GM21360 (cell line): ENCODE measurements around the gene PGA3.
"Not testable (repeated sequence)": the region's sequence is repeated elsewhere in the genome, so short reads cannot be mapped to it uniquely, and the experiment has no call there.

Experiments used
- ATAC-seq: cut with Tn5 transposase; IDR thresholded peaks from one replicate; pipeline ENCODE4 v1.9.1; 2021; ENCODE audit warnings: mild to moderate bottlenecking, moderate library complexity; ENCODE audit not compliant: unreplicated experiment

Gene PGA3

DNA sequence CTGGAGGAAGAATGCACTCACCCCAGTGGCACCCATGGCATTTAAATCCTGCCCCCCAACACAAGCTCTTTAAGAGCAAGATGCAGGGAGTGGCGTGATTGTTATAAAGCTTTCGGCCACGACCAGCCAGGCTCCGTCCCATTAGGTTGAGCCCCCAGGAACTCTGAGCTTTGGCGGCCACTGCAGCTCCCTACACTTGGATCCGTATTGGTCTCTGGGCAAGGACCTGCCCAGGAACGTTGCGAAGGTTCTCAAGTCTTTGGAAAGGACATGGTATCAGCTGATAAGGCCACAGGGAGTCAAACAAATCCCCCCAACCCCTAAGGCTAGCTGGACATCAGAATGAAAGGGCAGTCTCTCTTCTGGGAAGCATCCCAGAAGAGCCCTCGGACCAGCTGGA lies 32.7 kb upstream of the PGA3 start:
- no peak for ATAC-seq

DNA sequence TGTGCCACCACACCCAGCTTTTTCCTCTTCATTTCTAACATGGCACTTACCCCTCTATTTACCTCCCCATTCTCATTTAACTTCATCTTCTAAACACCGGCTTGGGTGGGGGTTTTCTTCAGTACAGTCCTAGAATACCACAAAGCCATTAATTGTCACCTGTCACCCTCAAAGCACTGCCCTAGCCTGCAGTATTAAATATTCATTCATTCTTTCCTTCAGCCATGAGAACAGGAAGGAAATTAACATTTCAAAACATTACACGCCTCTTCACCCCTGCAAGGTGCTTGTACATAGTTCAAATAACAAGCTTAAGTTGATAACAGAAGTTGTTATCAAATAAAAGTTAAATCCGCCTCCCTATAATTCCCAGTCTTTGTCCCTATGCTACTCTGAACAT lies 31.4 kb upstream of the PGA3 start:
- no peak for ATAC-seq

DNA sequence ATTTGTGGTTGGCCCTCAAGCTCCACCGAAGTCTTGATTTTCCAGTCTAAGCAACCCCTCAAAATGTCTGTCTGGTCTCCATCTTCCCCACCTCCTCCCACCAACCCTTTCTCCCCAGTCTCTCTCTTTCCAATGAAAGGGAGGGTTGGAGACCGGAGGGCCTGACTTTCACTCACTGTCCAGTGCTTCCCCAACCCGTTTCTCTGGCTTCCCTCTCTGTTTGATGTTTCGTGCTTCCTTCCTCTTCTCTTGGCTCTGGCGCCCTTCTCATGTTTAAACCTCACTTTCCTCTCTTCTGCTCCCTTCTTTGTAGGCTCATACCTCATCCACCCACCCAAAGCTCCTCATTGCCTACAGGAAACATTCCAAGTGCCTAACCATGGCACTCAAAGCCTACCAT lies 31.0 kb upstream of the PGA3 start:
- ATAC-seq: no peak

DNA sequence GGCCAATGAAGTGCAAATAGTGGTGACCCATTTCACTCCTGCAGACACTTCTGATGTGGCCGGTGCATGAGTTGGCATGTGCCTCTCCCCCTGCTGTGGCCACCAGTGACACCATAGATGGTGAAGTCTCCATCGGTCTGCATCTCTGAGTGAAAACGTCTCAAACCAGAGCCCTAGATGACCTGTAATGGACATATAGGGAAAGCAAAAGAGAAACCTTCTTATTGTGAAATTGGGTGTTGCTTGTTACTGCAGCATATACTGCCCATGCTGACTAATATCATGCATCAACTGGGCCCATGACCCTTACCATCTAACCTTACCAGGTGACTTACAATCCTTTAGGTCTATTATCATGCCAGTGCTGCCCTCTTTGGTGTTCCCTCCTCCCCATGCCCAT lies 30.4 kb upstream of the PGA3 start:
- no peak for ATAC-seq

DNA sequence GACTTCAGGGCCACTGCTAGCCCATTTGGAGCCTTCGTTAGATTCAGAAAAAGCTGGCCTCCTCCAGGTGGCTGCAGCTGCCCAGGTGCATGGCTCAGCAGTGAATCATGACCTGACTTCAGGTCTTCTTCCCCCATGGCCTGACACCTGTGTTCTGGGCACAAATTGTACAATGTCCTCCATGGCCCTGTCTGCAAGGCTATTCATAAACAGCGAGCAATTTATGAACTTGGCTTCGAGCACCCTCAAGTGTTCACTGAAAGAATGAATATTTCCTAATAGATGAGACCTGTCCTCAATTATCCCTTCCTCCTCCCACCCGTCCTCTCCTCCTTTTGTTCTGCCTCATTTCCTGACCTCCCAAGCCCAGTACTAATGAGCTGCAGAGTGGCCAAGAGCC lies 29.9 kb upstream of the PGA3 start:
- no peak for ATAC-seq

DNA sequence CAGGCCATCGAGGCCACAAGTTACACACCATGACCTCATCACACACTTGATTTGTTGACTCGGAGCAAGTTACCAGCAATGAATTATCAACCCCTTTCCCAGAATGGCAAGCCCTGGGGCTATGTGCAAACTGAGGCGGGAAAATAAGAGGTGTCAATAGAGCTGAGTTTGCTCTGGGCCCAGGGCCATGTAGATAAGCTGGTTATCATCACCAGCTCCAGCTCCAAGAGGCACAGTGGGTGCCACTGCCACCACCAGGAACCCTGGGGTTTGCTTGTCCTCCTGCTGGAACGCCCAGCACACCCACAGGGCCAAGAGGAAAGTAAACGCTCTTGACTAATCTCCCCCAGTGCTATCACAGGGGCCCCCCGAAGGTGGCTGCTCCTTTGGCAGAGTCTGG lies 29.0 kb upstream of the PGA3 start:
- no peak for ATAC-seq

DNA sequence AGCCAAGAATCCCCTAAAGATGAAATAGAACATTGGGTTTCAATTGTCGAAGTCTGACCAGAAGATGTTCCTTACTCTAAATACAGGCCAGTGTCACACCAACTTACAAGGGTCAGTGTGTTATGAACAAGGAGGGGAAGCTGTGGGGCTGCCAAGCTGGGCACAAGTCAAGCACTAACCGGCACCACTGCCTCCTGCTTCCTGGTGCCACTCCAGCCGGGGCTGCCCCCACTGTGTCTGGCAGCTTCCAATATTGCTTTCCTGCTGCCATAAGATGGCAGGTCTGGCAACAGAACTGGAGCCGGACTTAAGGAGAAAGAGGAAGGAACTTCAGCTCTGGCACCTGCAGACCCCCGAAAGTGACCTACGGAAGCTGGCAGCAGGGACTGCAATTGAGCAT lies 28.4 kb upstream of the PGA3 start:
- no peak for ATAC-seq

DNA sequence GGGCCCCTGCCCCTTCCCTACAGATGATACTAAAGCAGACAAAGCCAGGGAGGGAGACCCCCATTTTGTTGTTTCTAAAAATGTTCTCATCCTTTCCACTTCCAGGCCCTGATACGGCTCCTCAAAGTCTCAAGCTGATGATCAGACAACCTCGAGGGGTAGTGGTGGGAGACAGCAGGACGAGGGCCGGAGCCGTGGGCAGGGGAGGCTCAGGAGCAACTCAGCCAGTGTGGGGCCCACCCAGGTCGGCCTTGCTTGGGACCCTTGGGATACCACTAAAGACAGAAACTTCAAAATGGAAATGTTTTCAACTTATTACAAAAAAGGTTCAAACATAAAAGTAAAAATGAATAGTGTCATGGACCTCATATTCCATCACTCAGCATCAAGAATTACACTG lies 26.9 kb upstream of the PGA3 start:
- no peak for ATAC-seq

DNA sequence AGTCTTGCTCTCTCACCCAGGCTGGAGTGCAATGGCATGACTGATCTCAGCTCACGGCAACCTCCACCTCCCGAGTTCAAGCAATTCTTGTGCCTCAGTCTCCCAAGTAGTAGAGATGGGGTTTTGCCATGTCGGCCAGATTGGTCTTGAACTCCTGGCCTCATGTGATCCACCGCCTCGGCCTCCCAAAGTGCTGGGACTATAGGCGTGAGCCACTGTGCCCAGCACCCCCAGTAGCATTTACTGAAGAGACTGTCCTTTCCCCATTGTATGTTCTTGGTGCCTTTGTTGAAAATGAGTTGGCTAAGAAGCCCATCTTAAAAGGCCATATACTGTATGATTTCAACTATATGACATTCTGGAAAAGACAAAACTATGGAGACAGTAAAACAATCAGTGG lies 23.1 kb upstream of the PGA3 start:
- ATAC-seq: not testable (repeated sequence)

DNA sequence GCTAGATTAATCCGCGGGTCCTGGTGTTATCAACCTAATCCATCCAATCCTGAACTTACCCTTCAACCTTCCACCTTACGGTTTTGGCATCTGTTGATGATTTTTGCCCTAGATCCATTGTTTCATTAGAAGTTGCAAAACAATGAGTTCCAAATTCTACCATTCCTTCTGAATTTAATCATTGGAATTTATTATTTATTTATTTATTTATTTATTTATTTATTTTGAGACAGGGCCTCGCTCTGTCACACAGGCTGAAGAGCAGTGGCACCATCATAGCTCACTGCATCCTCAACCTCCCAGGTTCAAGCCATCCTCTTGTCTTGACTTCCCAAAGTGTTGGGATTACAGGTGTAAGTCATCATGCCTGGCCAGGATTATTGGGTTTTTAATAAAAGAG lies 21.8 kb upstream of the PGA3 start:
- ATAC-seq: no peak

DNA sequence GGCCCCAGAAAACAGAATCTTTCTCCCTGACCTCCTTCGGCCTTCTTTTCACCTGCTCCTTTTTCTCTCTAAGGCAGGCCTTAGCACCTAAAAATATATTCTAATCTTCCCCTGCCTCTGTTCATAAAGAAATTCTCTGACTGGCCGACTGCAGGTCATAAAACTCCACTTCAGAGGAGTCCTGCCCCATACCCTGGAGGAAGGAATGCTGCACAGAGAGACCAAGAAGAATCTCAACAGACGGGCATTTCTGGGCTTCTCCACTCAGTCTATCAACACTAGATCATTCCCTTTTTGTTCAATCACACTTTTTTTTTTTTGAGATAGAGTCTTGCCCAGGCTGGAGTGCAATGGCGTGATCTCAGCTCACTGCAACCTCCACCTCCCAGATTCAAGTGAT lies 19.7 kb upstream of the PGA3 start:
- no peak for ATAC-seq

DNA sequence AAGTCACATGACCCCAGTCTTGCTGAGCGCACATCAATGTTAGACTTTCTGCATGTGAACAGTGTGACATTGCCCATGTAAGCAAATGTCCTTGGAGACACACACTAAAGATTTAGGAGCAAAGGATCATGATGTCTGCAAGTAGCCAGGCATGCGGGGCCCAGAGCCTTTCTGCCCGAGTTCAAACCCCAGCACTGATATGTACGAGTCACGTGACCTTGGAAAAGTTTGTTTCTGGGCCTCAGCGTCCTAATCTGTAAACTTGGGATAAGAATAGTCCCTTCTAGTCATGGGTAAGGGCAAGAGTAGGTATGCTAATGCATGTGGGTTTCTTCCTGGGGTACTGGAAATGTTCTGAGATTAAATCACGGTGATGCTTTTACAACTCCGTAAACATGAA lies 16.8 kb upstream of the PGA3 start:
- no peak for ATAC-seq

DNA sequence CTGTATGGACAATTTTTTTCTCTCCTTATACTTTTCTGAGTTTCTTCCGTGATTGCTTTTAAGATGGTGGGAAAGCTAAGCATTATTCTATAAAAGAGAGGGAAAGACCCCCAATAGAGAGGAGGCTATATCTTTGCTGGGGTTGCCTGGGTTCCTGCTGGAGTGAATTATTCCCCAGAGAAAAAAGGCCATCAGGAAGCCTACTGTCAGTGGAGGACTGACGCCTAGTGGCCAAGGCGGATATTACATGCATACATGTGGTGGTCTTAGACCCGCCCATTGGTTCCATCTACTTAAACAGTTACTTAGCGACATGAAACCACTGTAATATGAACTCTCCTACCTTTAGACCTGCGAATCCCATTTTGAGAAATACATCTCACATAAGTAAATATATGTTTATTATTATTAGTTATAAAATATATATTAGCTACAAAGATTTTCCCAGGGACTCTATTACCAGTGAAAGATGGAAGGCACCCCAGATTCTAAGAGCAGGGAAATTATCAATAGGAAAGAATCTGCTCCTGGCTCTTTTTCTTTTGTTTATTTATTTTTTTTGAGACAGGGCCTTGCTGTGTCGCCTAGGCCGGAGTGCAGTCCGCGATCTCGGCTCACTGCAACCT lies 15.7 kb upstream of the PGA3 start:
- no peak for ATAC-seq

DNA sequence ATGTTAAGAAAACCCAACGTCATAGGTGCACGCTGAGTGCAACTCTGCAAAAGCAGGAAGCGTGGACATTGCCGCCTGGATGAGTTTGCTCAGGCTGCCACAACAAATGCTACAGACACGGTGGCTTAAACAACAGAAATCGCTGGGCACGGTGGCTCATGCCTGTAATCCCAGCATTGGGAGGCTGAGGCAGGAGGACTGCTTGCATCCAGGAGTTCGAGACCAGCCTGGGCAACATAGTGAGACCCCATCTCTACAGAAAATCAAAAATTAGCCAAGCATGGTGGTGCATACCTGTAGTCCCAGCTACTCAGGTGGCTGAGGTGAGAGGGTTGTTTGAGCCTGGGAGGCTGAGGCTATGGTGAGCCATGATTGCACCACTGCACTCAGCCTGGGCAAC lies 13.4 kb upstream of the PGA3 start:
- no peak for ATAC-seq

DNA sequence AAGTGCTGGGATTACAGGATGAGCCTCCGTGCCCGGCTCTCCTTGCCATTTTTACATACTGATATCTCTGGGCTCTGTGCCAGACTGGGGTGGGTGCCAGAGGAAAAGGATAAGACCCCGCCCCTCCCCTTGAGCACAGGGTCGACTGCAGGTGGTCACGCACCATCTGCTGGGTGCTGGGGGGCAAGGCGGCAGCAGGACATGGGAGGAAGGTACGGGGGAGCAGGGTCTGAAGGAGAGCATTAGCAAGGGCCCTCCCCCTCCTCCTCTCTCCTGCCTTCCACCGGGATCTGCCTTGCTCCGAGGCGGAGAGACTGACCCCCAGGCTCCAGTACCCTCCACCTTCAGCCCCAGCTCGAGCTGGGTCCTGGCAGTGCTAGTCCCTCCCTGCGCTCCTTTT lies 9.7 kb upstream of the PGA3 start:
- no peak for ATAC-seq

DNA sequence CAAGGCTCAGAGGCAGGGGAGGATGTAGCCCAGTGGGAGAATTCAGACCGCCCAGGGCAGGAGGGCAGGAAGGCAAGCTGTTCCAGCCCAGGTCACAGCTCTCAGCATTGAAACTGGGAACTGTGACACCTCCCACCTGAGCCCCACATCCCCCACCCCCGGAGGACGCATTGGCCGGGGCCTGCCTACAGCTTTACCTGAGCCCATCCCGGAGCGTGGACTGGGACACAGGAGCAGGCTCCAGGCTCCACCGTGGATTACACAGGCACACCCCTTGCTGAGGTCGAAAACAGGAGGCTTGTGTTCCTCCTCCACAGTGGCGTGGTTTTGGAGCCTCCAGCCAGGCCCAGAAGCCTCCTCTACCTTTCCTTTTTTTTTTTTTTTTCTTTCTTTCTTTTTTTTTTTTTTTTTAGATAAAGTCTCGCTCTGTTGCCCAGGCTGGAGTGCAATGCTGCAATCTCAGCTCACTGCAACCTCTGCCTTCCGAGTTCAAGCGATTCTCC lies 9.1 kb upstream of the PGA3 start:
- no peak for ATAC-seq

DNA sequence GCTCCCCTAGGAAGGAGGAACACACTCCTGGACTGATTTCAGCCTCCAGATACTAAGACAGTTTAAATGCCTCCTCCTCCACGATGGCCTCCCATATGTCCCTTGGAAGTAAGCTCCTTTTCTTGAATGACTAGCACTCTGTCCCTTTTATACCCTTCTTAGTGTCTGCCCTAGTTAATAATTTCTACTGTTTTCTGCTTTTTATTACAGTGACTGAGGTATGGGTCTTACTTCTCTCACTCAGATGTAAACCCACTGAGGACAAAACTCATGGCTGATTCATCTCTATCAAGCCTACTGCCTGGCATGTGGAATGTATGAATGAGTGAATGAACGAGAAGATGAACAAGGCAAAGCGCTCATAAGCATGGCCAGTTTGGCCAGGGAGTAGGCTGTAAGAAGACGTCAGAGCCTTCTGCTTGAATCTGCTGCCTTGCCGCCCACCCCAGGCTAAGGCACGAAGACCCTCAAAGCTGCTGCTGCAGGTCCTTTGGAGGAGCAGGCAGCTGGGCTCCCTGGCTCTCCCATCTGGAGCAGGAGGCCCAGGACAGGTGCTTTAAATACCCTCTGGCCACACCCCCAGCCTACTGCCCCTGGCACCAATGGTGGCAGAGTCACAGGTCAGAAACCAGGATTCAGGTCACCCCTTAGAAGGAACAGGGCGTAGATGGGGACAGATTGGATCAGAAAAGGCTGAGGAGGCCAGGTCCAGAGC lies 8.2 kb upstream of the PGA3 start:
- no peak for ATAC-seq

DNA sequence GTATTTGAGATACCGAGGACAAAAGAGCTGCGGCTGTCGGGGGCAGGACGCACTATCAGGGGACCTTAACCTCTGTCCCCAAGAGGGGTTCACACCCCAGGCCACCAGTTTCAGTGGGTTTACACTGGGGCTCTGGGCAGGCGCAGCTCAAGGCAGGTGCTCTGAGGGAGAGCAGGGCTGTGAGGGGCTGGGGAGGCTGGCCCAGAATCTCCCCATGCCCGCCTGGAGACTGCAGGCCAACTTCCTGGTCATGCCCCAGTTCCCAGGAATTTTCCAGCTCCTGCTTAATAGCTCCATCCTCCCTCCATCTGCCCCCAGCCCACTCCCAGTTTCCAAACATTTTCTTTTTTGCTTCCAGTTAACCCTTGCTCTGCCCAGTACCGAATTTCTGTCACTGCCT lies 7.6 kb upstream of the PGA3 start:
- ATAC-seq: no peak

DNA sequence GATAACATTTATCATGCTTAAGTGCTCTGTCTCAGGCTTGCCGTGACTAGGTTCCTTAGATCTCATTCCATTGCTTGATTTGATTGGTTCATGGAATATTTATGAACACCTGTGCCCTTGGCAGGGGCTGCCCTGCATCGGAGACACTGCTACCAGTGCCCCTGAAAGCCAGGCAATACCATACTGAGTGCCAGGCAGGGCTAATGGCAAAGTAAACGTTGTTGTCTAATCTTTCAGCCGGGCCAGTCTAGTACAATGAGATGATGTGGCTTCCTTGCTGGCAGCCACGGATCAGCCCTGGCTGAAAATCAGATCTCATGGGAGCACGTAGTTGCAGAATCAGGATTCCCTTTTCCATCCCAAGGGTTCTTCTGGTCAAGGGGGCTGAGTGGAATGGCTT lies 5.0 kb upstream of the PGA3 start:
- ATAC-seq: no peak

DNA sequence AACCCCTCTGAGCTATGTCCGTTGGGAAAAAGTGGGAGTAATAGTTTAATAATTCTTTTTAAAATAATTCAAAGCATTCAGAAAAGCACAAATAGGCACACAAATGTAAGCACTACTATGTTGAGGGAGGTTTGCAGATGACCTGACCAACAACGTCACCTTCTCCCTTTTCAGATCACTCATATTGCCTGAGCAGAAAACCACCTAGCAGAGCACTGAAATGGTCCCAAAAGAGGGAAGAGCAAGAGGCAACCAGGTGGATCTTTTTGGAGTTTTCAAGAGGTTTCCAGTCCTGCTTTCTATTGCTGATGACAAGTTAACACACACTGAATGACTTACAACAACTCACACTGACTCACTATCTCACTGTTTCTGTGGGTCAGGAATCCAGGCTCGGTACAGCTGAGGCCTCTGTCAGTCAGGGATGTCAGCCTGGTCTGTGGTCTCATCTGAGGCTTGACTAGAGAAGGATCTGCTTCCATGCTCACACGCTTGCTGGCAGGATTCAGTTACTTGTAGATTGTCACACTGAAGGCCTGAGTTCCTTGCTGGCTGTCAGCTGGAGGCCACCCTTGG lies 4.3 kb upstream of the PGA3 start:
- ATAC-seq: no peak

DNA sequence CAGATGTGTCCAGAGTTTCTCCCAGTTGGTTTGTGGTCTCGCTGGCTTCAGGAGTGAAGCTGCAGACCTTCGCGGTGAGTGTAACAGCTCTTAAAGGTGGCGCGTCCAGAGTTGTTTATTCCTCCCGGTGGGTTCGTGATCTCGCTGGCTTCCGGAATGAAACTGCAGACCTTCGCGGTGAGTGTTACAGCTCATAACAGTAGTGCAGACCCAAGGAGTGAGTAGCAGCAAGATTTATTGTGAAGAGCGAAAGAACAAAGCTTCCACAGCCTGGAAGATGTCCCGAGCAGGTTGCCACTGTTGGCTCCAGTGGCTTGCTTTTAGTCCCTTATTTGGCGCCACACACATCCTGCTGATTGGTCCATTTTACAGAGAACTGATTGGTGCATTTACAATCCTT lies 1.8 kb upstream of the PGA3 start:
- no peak for ATAC-seq

DNA sequence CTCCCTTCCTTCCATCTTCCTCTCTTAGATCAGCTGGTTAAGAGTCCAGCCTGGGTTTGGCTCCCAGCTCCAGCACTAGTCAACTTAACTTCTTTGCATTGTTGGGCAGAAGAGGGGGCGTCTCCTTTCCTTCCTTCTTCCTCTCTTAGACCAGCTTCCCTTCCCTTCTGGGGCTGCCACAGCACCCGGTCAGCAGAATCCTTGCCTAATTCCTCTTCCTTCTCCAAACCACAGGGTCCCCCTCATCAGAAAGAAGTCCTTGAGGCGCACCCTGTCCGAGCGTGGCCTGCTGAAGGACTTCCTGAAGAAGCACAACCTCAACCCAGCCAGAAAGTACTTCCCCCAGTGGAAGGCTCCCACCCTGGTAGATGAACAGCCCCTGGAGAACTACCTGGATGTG lies 558 bp downstream of the PGA3 start:
- ATAC-seq: not testable (repeated sequence)
